ENCODE results near the gene CUL3.
A peak's percentile ranks its signal among the peaks of the same experiment; 100 is the strongest.
"Not testable (repeated sequence)": the region's sequence is repeated elsewhere in the genome, so short reads cannot be mapped to it uniquely, and the experiment has no call there.

The CUL3 gene

DNA sequence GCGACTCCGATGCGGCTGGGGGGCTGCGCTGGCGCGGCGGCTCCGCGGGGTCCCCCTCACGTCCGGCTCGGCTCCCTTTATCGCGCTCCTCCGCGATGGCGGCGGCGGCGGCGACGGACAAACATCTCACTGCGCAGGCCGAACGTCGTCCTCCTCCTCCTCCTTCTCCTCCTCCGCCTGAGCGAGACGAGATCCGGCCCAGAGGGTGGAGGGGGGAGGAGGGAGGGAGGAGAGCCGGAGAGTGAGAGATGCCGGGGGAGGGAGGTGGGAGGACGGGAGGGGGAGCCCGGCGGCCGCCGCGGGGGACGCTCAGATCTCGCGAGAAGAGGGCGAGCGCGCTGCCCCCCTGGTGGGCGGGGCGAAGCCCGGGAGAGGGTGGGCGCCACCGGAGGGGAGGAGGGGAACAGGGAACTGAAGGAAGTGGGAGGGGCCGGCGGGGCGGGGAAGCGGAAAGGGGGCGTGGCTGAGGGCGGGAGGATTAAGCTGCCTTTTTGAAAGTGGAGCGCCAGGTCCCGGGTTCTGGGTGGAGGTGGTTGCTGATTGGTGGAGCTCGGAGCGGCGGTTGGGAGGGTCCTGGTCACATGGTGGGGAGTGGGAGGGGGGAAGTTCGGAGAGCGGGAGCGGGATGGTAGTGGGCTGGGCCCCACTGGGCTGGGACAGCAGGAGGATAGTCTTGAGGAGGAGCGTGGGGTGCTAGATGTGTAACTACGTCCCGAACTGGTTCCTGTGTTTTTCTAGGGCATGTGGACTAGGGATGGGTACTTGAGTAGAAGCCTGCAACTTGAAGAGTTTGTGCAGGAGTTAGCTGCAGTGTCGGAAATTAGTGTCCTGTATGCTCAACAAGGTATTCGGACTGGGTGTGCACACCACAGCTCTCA lies at the start of gene CUL3:
Gene CUL3 (minus strand): TSS at position 153 of the 878 bp plus-strand sequence. CDS start 354 bp downstream, outside the sequence.
- DNase-seq (ENCODE audit: low read depth), result peak; percentile 97

DNA sequence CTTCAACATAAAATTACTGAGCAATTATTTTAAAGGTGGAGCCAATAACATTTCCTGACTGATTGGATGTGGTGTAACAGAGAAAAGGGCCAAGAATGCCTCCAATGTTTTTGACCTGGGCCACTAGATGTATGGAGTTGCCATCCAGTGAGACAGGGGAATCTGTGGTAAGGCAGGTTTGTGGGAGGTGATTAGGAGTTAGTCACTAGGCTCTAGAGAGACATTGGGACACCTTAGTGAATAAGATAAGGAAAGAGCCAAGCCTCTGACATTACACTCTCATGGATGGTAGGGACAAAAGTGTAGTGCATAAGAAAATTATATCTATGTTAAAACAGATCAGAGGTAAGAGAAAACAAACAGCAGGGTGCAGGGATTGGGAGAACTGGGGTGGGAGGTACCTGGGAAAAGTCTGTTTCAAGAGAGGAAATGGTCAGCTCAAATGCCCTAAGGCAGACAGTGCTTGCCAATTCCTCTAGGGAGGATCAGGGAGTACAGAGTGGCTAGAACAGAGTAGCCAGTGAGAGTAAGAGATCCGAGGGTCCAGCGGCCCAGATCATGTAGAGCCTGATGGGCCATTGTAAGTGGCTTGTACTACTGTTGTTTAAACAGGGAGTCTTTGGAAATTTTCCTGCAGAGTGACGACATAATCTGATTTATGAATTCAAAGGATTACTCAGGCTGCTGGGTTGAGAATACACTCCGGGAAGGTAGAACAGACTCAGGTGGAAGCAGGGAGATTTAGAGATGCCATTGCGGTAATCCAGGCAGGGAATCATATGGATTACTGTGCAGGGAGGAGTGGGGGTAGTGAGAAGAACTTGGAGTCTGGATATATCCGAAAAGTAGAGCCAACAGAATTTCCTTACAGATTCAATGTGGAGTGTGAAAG lies 45.7 kb upstream of the CUL3 start:
- no peak for DNase-seq (ENCODE audit: low read depth)

GRCh38 chr2:224628416-224628815 lies 43.3 kb upstream of the CUL3 start:
- DNase-seq (ENCODE audit: low read depth), result no peak

DNA sequence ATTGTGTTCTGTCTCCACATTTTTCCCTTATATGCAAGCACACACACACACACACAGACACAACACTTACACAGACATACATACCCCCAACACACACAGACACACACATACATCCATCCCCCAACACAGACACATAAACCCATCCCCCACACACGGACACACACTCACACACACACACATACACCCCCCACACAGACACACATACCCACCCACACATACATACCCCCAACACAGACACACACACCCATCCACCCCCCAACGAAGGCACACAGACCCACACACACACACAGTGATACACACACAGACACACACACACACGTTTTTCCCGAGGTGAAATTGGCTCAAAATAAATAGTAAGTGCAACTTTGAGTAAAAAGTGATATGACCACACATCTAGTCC lies 41.6 kb upstream of the CUL3 start:
- DNase-seq (ENCODE audit: low read depth), result no peak

GRCh38 chr2:224613543-224614286 lies 28.6 kb upstream of the CUL3 start:
- DNase-seq (ENCODE audit: low read depth), result no peak

- DNase-seq (ENCODE audit: low read depth), result peak; percentile 4
Observed at GRCh38 chr2:224612578-224612977, 27.4 kb upstream of the CUL3 start.

- DNase-seq (ENCODE audit: low read depth), result no peak
Observed at GRCh38 chr2:224611938-224612337, 26.8 kb upstream of the CUL3 start.

GRCh38 chr2:224608104-224608503 lies 22.9 kb upstream of the CUL3 start:
- DNase-seq (ENCODE audit: low read depth), result no peak

DNA sequence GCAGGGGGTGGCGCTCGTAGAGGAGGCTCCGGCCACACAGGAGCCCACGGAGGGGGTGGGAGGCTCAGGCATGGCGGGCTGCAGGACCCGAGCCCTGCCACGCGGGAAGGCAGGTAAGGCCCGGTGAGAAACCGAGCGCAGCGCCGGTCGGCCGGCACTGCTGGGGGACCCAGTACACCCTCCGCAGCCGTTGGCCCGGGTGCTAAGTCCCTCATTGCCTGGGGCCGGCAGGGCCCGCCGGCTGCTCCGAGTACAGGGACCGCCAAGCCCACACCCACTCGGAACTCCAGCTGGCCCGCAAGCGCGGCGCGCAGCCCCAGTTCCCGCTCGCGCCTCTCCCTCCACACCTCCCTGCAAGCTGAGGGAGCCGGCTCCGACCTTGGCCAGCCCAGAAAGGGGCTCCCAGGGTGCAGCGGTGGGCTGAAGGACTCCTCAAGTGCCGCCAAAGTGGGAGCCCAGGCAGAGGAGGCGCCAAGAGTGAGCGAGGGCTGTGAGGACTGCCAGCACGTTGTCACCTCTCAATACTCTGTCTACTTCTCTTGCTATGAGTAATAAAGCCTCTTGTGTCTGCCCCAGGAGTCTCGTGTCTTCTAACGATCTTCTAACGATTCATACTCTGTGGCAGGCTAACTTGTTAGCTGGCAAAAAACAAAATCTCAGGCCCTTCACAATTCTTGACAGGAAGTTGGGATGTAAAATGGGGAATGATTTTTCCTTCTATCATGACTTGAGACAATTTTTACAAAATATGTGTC lies 18.8 kb upstream of the CUL3 start:
- DNase-seq (ENCODE audit: low read depth), result not testable (repeated sequence)

DNA sequence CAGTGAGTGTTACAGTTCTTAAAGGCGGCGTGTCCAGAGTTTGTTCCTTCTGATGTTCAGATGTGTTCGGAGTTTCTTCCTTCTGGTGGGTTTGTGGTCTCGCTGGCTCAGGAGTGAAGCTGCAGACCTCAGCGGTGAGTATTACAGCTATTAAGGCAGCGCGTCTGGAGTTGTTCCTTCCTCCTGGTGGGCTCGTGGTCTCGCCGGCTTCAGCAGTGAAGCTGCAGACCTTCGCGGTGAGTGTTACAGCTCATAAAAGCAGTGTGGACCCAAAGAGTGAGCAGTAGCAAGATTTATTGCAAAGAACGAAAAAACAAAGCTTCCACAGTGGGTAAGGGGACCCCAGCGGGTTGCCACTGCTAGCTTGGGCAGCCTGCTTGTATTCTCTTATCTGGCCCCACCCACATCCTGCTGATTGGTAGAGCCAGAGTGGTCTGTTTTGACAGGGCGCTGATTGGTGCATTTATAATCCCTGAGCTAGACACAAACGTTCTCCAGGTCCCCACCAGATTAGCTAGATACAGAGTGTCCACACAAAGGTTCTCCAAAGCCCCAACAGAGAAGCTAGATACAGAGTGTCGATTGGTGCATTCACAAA lies 17.7 kb upstream of the CUL3 start:
- not testable (repeated sequence) for DNase-seq (ENCODE audit: low read depth)

GRCh38 chr2:224601923-224602322 lies 16.8 kb upstream of the CUL3 start:
- no peak for DNase-seq (ENCODE audit: low read depth)

DNA sequence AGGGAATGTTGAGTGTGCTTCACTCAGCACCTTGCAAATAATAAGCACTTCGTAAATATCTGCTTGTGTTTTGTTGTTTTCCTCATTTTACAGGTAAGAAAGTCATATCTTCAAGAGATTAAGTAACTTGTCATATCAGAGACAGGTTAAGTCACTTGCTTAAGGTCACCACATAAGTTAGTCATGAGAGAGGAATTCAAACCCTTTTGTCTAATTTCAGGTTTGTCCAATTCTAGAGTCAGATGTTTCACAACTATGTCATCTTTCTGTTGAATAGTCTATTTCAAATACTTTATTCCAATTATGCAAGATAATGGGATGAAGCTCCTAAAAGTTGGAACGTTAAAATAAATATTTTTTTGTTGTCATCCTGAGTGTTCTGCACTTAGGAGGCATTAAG lies 13.5 kb upstream of the CUL3 start:
- DNase-seq (ENCODE audit: low read depth), result no peak

- no peak for DNase-seq (ENCODE audit: low read depth)
Observed at GRCh38 chr2:224596289-224596688, 11.1 kb upstream of the CUL3 start.

- no peak for DNase-seq (ENCODE audit: low read depth)
Observed at GRCh38 chr2:224595518-224595917, 10.4 kb upstream of the CUL3 start.

GRCh38 chr2:224594840-224595239 lies 9.7 kb upstream of the CUL3 start:
- peak; percentile 41 for DNase-seq (ENCODE audit: low read depth)

DNA sequence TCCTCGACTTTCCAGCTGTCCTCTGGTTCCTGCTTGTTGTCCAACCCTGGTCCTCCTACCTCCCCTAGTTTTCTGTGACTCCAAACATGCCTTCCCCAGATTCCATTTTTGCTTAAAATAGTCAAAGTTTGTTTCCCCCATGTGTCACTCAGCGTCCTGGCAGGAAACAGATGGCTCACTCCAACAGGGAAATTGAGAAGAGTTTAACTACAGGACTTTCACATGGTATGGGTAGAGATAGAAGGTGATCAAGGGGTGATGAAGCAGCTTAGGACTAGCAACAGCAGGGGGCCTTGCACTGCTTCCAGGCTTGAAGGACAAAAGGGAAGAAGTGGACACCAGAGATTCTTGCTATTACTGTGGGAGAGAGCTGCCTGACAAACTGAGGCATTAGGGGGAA lies 6.1 kb upstream of the CUL3 start:
- no peak for DNase-seq (ENCODE audit: low read depth)

GRCh38 chr2:224586127-224586695 lies 1.0 kb upstream of the CUL3 start:
- DNase-seq (ENCODE audit: low read depth), result no peak

DNA sequence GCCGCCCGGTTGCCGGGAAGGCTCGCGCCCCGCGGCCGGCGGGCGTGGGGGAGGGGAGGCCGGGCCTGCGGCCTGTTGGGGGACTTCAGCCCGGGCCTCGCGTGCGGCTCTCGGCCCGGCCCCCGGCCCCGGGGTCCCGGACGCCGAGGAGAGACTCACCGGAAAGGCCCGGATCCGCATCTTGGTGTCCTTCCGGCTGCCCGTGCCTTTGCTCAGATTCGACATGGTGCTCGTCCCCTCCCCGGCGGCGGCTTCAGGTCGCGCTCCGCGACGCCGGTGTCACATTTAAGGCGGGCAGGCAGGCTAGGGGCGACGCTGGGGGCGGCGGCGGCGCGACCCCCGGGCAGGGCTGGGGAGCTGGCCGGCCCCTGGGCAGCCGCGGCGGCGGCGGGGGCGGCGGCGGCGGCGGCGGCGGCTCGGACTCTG lies 365 bp downstream of the CUL3 start:
- DNase-seq (ENCODE audit: low read depth), result peak; percentile 64

GRCh38 chr2:224584111-224584784 lies 915 bp downstream of the CUL3 start:
- peak; percentile 61 for DNase-seq (ENCODE audit: low read depth)

DNA sequence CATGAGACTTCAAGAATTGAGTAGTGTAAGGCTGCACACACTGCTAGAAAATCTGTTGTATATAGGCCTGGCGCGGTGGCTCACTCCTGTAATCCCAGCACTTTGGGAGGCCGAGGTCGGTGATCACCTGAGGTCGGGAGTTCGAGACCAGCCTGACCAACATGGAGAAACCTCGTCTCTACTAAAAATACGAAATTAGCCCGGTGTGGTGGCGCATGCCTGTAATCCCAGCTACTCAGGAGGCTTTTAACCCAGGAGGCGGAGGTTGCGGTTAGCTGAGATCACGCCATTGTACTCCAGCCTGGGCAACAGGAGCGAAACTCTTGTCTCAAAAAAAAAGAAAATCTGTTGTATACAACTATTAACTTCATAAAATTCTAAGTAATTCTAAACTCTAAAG lies 2.1 kb downstream of the CUL3 start:
- DNase-seq (ENCODE audit: low read depth), result not testable (repeated sequence)

Measured in EH (cell line).